SU-DHL-6 (cell line): ENCODE results near the gene MYH8.

Experiments used
- H2AFZ ChIP-seq: fragments of 200-600 bp; sonication (generic); 2 replicates; pipeline ENCODE4 v1.6.1; 2014; ENCODE audit warnings: low read depth, mild to moderate bottlenecking, moderate library complexity, mixed read lengths, antibody characterized with exemption, low read length; ENCODE audit not compliant: severe bottlenecking
- H3F3A ChIP-seq: fragments of 200-600 bp; shearing (Covaris generic); 2 replicates; pipeline ENCODE4 v1.6.0; 2016; ENCODE audit warnings: antibody characterized with exemption, mild to moderate bottlenecking; ENCODE audit not compliant: insufficient read depth
- H3K27ac ChIP-seq: fragments of 200-600 bp; sonication (generic); 2 replicates; pipeline ENCODE4 v1.5.1; 2016; ENCODE audit warnings: low read depth, mild to moderate bottlenecking, low read length, moderate library complexity, mixed read lengths
- H3K27me3 ChIP-seq: fragments of 200-600 bp; sonication (generic), shearing (Covaris generic); 2 replicates; pipeline ENCODE4 v1.6.0; 2014; ENCODE audit warnings: mild to moderate bottlenecking, low read length
- H3K36me3 ChIP-seq: fragments of 200-600 bp; sonication (generic); 2 replicates; pipeline ENCODE4 v1.6.1; 2014; ENCODE audit warnings: mild to moderate bottlenecking, low read length, mixed read lengths
- H3K4me2 ChIP-seq: fragments of 300-600, 200-600 bp; shearing (Covaris generic), sonication (generic); 2 replicates; pipeline ENCODE4 v1.6.0; 2014; ENCODE audit warnings: low read length, low read depth, mild to moderate bottlenecking; ENCODE audit not compliant: poor library complexity, severe bottlenecking
- H3K4me3 ChIP-seq: fragments of 200-600 bp; sonication (generic); 2 replicates; pipeline ENCODE4 v1.5.1; 2014; ENCODE audit warnings: antibody characterized with exemption, low read length, mild to moderate bottlenecking, mixed read lengths; ENCODE audit not compliant: insufficient read depth, poor library complexity, severe bottlenecking
- H3K79me2 ChIP-seq: fragments of 200-600 bp; sonication (generic); 2 replicates; pipeline ENCODE4 v1.6.1; 2014; ENCODE audit warnings: mild to moderate bottlenecking, low read length, moderate library complexity; ENCODE audit not compliant: insufficient read depth
- H3K9ac ChIP-seq: fragments of 200-600 bp; sonication (generic); 2 replicates; pipeline ENCODE4 v1.7.0; 2014; ENCODE audit warnings: mild to moderate bottlenecking, low read length
- H3K9me2 ChIP-seq: fragments of 200-600 bp; sonication (generic); replicated peaks from 2 replicates; pipeline ENCODE4 v1.6.1; 2014; ENCODE audit warnings: low read length; ENCODE audit not compliant: insufficient read depth
- H3K9me3 ChIP-seq: fragments of 200-600 bp; sonication (generic); 2 replicates; pipeline ENCODE4 v1.6.1; 2014; ENCODE audit warnings: low read length, mixed read lengths; ENCODE audit not compliant: insufficient read depth
- H4K20me1 ChIP-seq: fragments of 200-600 bp; sonication (generic); 2 replicates; pipeline ENCODE4 v1.6.1; 2014; ENCODE audit warnings: low read depth, mild to moderate bottlenecking, antibody characterized with exemption, low read length, moderate library complexity, mixed read lengths
- EZH2phosphoT487 ChIP-seq: fragments of 200-600 bp; sonication (generic), shearing (Covaris generic); conservative IDR thresholded peaks from 2 replicates; pipeline ENCODE4 v1.6.1; 2018; ENCODE audit warnings: mild to moderate bottlenecking, antibody characterized with exemption, low read length, moderate library complexity, mixed read lengths
- TF ChIP-seq, protein P1 (sequence below): fragments of 200-600 bp; sonication (generic); IDR thresholded peaks from one replicate; pipeline ENCODE4 v1.5.1; 2017; ENCODE audit warnings: antibody characterized with exemption, mild to moderate bottlenecking, low read length, moderate library complexity; ENCODE audit not compliant: insufficient read depth, poor library complexity, severe bottlenecking

The MYH8 gene

DNA sequence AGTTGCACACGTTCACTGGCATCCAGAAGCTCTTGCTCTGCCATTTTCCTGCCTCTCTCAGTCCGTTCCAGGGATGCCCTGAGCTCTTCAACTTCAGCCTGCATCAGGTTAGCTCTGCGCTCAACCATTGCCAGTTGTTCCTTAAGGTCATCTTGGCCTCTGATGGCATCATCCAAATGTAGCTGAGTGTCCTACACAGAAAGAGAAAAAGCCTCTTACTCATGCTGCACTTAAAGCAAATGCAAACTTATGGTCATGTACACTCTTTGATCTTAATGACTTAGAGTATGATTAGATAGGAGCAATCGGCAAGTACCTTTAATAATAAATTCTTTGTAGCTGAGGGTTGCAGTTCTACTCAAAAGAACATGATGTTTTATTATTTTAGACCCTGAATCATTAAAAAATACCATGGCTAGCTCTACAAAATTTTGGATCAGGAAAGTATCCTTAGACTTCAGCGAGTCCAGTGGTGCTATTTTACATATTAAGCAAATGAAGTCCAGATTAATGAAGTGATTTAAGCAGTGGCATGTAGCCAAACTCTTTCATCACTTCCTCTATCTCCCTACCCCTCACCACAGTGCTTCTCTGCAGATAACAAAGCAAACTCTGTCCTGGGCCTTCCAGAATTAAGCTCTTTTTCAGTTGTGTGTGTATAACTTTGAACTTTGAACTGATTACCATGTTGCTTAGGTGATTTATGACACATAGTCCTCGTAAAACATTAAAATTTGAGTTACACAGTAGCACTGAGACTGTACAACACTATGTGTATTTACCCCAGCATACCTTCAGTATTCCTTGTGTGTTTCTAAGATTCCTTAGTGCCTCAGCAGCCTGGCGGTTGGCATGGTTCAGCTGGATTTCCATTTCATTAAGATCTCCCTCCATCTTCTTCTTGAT lies 25.5 kb upstream of the MYH8 start:
- Histone ChIP-seq H3K27ac (no peak overlapping the region), H3K36me3 (no peaks in the 10 kb centered on the region), H3K4me3 (no peak overlapping the region), H3F3A (no peaks in the 10 kb centered on the region), H3K9me3 (no peaks in the 10 kb centered on the region), H3K9ac (no peak overlapping the region), H3K9me2 (no peaks in the 10 kb centered on the region), H3K27me3 (no peaks in the 10 kb centered on the region), H2AFZ (no peak overlapping the region), H3K79me2 (no peaks in the 10 kb centered on the region), H4K20me1 (no peaks in the 10 kb centered on the region), H3K4me2 (no peak overlapping the region)
- TF ChIP-seq, protein P1, sequence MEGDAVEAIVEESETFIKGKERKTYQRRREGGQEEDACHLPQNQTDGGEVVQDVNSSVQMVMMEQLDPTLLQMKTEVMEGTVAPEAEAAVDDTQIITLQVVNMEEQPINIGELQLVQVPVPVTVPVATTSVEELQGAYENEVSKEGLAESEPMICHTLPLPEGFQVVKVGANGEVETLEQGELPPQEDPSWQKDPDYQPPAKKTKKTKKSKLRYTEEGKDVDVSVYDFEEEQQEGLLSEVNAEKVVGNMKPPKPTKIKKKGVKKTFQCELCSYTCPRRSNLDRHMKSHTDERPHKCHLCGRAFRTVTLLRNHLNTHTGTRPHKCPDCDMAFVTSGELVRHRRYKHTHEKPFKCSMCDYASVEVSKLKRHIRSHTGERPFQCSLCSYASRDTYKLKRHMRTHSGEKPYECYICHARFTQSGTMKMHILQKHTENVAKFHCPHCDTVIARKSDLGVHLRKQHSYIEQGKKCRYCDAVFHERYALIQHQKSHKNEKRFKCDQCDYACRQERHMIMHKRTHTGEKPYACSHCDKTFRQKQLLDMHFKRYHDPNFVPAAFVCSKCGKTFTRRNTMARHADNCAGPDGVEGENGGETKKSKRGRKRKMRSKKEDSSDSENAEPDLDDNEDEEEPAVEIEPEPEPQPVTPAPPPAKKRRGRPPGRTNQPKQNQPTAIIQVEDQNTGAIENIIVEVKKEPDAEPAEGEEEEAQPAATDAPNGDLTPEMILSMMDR = no peak
- no peak for TF ChIP-seq EZH2phosphoT487

GRCh38 chr17:10439816-10440215 lies 18.1 kb upstream of the MYH8 start:
- TF ChIP-seq, protein P1 = no peak
- TF ChIP-seq EZH2phosphoT487 = no peak
- no peak overlapping the region for H3K4me2 ChIP-seq
- H3K4me3 ChIP-seq = no peak overlapping the region

DNA sequence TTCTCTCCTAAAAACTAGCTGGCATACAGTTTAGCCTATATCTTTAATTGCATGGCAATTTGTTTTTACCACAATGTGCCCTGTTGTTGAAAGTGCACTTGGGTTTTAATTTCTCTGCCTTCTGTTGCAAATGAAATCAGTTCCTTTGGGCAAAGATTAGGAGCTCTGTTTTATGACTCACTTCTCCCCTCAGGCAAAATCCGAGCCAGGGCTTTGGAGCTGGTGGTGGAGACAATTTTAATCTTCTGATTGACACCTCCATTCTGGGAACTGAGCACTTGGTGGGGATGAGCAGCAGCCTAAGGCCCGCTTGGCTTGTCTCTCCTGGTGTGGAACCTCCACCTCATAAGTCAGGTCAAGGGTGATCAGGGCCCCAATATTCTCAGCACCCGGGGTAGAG lies 13.3 kb upstream of the MYH8 start:
- no peaks in the 10 kb centered on the region for H4K20me1 ChIP-seq
- no peak overlapping the region for H3K9ac ChIP-seq
- TF ChIP-seq, protein P1 = no peak
- TF ChIP-seq EZH2phosphoT487 = no peak
- no peaks in the 10 kb centered on the region for H3K36me3 ChIP-seq
- no peaks in the 10 kb centered on the region for H3K9me3 ChIP-seq
- H3F3A ChIP-seq = no peaks in the 10 kb centered on the region
- H3K27me3 ChIP-seq = no peaks in the 10 kb centered on the region
- no peak overlapping the region for H3K27ac ChIP-seq
- no peaks in the 10 kb centered on the region for H3K79me2 ChIP-seq
- H3K4me3 ChIP-seq = no peak overlapping the region
- H2AFZ ChIP-seq = no peak overlapping the region
- no peak overlapping the region for H3K4me2 ChIP-seq
- H3K9me2 ChIP-seq = no peaks in the 10 kb centered on the region

More at GRCh38 chr17:10439816-10440215, 18.1 kb upstream of the MYH8 start:
- no peaks in the 10 kb centered on the region for H3K36me3 ChIP-seq
- H4K20me1 ChIP-seq = no peaks in the 10 kb centered on the region
- H3K79me2 ChIP-seq = no peaks in the 10 kb centered on the region
- H3K27me3 ChIP-seq = no peaks in the 10 kb centered on the region
- no peak overlapping the region for H3K9ac ChIP-seq
- no peaks in the 10 kb centered on the region for H3K9me3 ChIP-seq
- H3K27ac ChIP-seq = no peak overlapping the region
- no peaks in the 10 kb centered on the region for H3F3A ChIP-seq
- no peaks in the 10 kb centered on the region for H3K9me2 ChIP-seq
- H2AFZ ChIP-seq = no peak overlapping the region
